HG03460 (cell line): ENCODE results near the gene STOML2.

Source experiments
- ATAC-seq: cut with Tn5 transposase; IDR thresholded peaks from one replicate; pipeline ENCODE4 v1.9.1; 2021; ENCODE audit not compliant: unreplicated experiment

The STOML2 gene

GRCh38 chr9:35073279-35073612, 29.7 kb downstream of the STOML2 start:
- ATAC-seq, result no peak

- ATAC-seq, result peak; percentile 80
Observed at GRCh38 chr9:35072461-35073278, 30.3 kb downstream of the STOML2 start, which contains the start of gene VCP. TSS of gene VCP (minus strand) at chr9:35072625. CDS start at chr9:35072353, 272 bp downstream.

GRCh38 chr9:35071814-35072460, 31.0 kb downstream of the STOML2 start:
- ATAC-seq, result peak; percentile 49

- no peak for ATAC-seq
Observed at GRCh38 chr9:35070823-35071813, 31.8 kb downstream of the STOML2 start.

GRCh38 chr9:35069020-35069419, 33.9 kb downstream of the STOML2 start:
- ATAC-seq, result no peak

GRCh38 chr9:35067056-35067455, 35.9 kb downstream of the STOML2 start:
- ATAC-seq, result no peak

- ATAC-seq, result no peak
Observed at GRCh38 chr9:35060548-35061207, 42.3 kb downstream of the STOML2 start.

GRCh38 chr9:35059438-35059837, 43.5 kb downstream of the STOML2 start:
- ATAC-seq, result no peak

- no peak for ATAC-seq
Observed at GRCh38 chr9:35057271-35057620, 45.7 kb downstream of the STOML2 start.

- no peak for ATAC-seq
Observed at GRCh38 chr9:35056571-35057270, 46.2 kb downstream of the STOML2 start.

- ATAC-seq, result no peak
Observed at GRCh38 chr9:35054871-35055644, 47.9 kb downstream of the STOML2 start.

GRCh38 chr9:35054185-35054835, 48.6 kb downstream of the STOML2 start:
- no peak for ATAC-seq

GRCh38 chr9:35051069-35051967, 51.6 kb downstream of the STOML2 start:
- no peak for ATAC-seq
